ENCODE data around the gene DAPK1. TPM values are rescaled to one million over a fixed set of nuclear protein-coding genes. Genes with fewer than 3 reads are reported as not detected.

The DAPK1 gene
- total and polyA plus RNA-seq, 3 experiments from 2014 or later = 3.7 to 4.3 TPM; not detected in 1

- Histone ChIP-seq H3K36me3 (ENCODE audit: insufficient read depth, low read length) (no peaks in the 10 kb centered on the region), H3K4me1 (ENCODE audit: insufficient read depth, low read length) (no peaks in the 10 kb centered on the region), H3K4me3 (ENCODE audit: low read length) (no peak overlapping the region), H3K27ac (ENCODE audit: low read depth, low read length) (no peak overlapping the region), H3K27me3 (ENCODE audit: insufficient read depth, low read length, poor library complexity, severe bottlenecking) (no peaks in the 10 kb centered on the region), H3K9me3 (ENCODE audit: low read length) (no peaks in the 10 kb centered on the region)
- peaks cover 0 to 6% (median 0%) of the 10 kb centered on the region in 5 donors for H3K9me3 Mint-ChIP-seq
- no peaks in the 10 kb centered on the region for H3K4me1 Mint-ChIP-seq
- H3K27me3 Mint-ChIP-seq = peaks cover 3 to 4% of the 10 kb centered on the region in 2 donors
- H3K27ac Mint-ChIP-seq = no peak overlapping the region
- no peak overlapping the region for H3K4me3 Mint-ChIP-seq
- POLR2A ChIA-PET = no interaction called here
- CTCF ChIA-PET = no interaction called here
- DNase-seq = no peak
- no peaks in the 10 kb centered on the region for H3K36me3 Mint-ChIP-seq
These were observed 165.3 kb downstream of the DAPK1 start for GRCh38 chr9:87662808-87663528.

DNA sequence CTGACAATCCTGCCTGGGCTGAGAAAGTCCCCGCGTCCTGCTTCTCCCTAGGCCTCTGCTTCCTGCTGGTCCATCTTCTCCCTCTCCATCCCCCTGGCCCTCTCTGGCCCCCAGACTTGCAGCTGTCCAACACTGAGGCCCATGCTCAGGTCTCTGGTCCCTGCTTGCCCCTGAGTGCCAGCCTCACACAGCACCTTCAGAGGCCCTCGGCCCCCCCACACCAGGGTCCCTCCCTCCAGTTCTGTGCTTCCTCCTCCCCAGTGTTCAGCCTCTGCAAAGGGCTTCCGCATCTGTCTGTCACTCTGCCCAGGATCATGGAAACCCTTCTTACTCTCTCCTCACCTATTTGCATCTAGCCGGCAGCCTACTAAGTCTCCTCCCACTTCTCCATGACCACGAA is 165.9 kb downstream of the DAPK1 start:
- no peaks in the 10 kb centered on the region for H3K4me1 Mint-ChIP-seq
- Histone ChIP-seq H3K27me3 (ENCODE audit: insufficient read depth, low read length, poor library complexity, severe bottlenecking) (no peaks in the 10 kb centered on the region), H3K4me1 (ENCODE audit: insufficient read depth, low read length) (no peaks in the 10 kb centered on the region), H3K4me3 (ENCODE audit: low read length) (no peak overlapping the region), H3K36me3 (ENCODE audit: insufficient read depth, low read length) (no peaks in the 10 kb centered on the region), H3K9me3 (ENCODE audit: low read length) (no peaks in the 10 kb centered on the region), H3K27ac (ENCODE audit: low read depth, low read length) (no peak overlapping the region)
- H3K4me3 Mint-ChIP-seq = no peak overlapping the region
- DNase-seq = no peak
- ChIA-PET CTCF (no interaction called here), POLR2A (no interaction called here)
- no peak overlapping the region for H3K27ac Mint-ChIP-seq
- peaks cover 0 to 6% (median 0%) of the 10 kb centered on the region in 5 donors for H3K9me3 Mint-ChIP-seq
- H3K27me3 Mint-ChIP-seq = peaks cover 3 to 4% of the 10 kb centered on the region in 2 donors
- no peaks in the 10 kb centered on the region for H3K36me3 Mint-ChIP-seq

DNA sequence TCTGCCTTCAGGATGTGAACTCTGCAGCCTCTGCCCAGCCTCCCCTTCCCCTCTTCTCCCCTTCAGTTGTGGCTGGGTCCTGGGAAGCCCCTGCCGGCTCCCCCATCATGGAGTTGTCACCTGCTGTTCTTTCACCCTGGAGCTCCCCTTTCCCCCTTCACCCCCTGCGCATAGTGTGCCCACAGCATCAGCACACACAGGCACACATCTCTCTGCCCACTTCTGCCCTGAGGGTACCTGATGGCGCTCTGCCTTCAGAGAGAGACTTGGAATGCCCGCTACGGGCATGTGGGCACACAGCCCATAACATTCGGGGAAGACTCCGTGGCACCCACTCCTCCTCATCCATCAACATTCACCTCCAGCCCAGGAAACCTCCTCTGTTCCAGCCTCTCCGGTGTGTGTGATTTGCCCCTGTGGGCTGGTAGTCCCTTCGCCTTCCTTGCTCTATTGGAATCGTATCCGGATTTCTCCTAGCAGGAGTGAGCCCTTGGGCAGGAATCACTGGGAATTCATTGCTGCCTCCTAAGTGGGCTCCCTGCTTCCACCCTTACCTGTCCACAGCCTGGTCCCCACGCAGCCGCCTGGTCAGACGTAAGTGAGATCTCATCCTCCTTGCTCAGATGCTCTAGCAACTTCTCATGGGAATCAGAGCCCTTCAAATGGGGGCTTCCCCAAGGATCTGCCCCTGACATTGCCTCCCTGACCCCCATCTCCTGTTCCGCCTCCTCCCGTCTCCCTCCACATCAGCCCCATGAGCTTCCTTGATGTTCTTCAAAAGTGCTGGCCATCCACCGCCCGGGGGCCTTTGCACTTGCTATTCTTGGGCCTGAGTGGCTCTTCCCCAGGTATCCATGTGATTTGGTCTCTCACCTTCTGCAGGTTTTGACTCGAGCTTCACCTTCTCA is 166.7 kb downstream of the DAPK1 start:
- H3K9me3 Mint-ChIP-seq = peaks cover 0 to 6% (median 0%) of the 10 kb centered on the region in 5 donors
- H3K4me3 ChIP-seq (ENCODE audit: low read length) = no peak overlapping the region
- H3K4me1 Mint-ChIP-seq = no peaks in the 10 kb centered on the region
- H3K36me3 ChIP-seq (ENCODE audit: insufficient read depth, low read length) = no peaks in the 10 kb centered on the region
- H3K27ac Mint-ChIP-seq = no peak overlapping the region
- POLR2A ChIA-PET = no interaction called here
- H3K27me3 Mint-ChIP-seq = peaks cover 3 to 4% of the 10 kb centered on the region in 2 donors
- H3K27me3 ChIP-seq (ENCODE audit: insufficient read depth, low read length, poor library complexity, severe bottlenecking) = no peaks in the 10 kb centered on the region
- H3K4me3 Mint-ChIP-seq = no peak overlapping the region
- H3K9me3 ChIP-seq (ENCODE audit: low read length) = no peaks in the 10 kb centered on the region
- no peak for DNase-seq
- no peak overlapping the region for H3K27ac ChIP-seq (ENCODE audit: low read depth, low read length)
- no peaks in the 10 kb centered on the region for H3K36me3 Mint-ChIP-seq
- no peaks in the 10 kb centered on the region for H3K4me1 ChIP-seq (ENCODE audit: insufficient read depth, low read length)
- CTCF ChIA-PET = no interaction called here

DNA sequence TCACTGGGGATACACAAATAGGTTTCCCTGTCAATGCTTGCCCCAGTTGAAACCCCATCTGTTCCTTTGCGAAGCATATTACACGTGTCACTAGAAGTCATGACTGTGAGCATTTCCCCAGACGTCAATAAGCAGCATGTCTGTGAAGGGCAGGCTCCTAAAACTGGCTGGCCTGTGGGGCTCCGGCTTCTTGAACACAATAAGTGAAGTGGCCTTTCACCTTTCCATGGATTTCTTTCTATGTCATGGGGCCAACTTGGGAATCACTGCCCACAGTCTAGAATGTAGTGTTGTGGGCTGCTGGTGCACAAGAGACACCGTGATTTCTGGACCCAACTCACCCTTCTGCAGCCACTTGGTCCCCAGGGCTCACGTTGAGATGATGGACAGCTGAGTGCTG is 167.8 kb downstream of the DAPK1 start:
- DNase-seq = no peak
- H3K36me3 ChIP-seq (ENCODE audit: insufficient read depth, low read length) = no peaks in the 10 kb centered on the region
- H3K4me1 ChIP-seq (ENCODE audit: insufficient read depth, low read length) = no peaks in the 10 kb centered on the region
- Mint-ChIP-seq H3K36me3 (no peaks in the 10 kb centered on the region), H3K9me3 (peaks cover 0 to 6% (median 0%) of the 10 kb centered on the region in 5 donors), H3K27me3 (peaks cover 4 to 6% of the 10 kb centered on the region in 2 donors), H3K4me3 (no peak overlapping the region), H3K27ac (no peak overlapping the region), H3K4me1 (no peaks in the 10 kb centered on the region)
- H3K4me3 ChIP-seq (ENCODE audit: low read length) = no peak overlapping the region
- ChIA-PET CTCF (no interaction called here), POLR2A (no interaction called here)
- H3K9me3 ChIP-seq (ENCODE audit: low read length) = no peaks in the 10 kb centered on the region
- H3K27me3 ChIP-seq (ENCODE audit: insufficient read depth, low read length, poor library complexity, severe bottlenecking) = no peaks in the 10 kb centered on the region
- no peak overlapping the region for H3K27ac ChIP-seq (ENCODE audit: low read depth, low read length)

GRCh38 chr9:87667164-87667738 is 169.6 kb downstream of the DAPK1 start:
- Mint-ChIP-seq H3K4me1 (no peaks in the 10 kb centered on the region), H3K9me3 (peaks cover 0 to 6% (median 0%) of the 10 kb centered on the region in 5 donors), H3K4me3 (no peak overlapping the region), H3K36me3 (no peaks in the 10 kb centered on the region), H3K27me3 (peaks cover 4 to 6% of the 10 kb centered on the region in 2 donors), H3K27ac (no peak overlapping the region)
- Histone ChIP-seq H3K27ac (ENCODE audit: low read depth, low read length) (no peak overlapping the region), H3K4me3 (ENCODE audit: low read length) (no peak overlapping the region), H3K27me3 (ENCODE audit: insufficient read depth, low read length, poor library complexity, severe bottlenecking) (no peaks in the 10 kb centered on the region), H3K9me3 (ENCODE audit: low read length) (no peaks in the 10 kb centered on the region), H3K4me1 (ENCODE audit: insufficient read depth, low read length) (no peaks in the 10 kb centered on the region), H3K36me3 (ENCODE audit: insufficient read depth, low read length) (no peaks in the 10 kb centered on the region)
- no peak for DNase-seq
- CTCF ChIA-PET = no interaction called here
- POLR2A ChIA-PET = no interaction called here

GRCh38 chr9:87668222-87668621 is 170.6 kb downstream of the DAPK1 start:
- Mint-ChIP-seq H3K9me3 (peaks cover 0 to 4% (median 0%) of the 10 kb centered on the region in 5 donors), H3K27ac (no peak overlapping the region), H3K27me3 (peaks cover 8 to 10% of the 10 kb centered on the region in 2 donors), H3K4me1 (no peaks in the 10 kb centered on the region), H3K4me3 (no peak overlapping the region), H3K36me3 (no peaks in the 10 kb centered on the region)
- no peak for DNase-seq
- H3K4me3 ChIP-seq (ENCODE audit: low read length) = no peak overlapping the region
- no peaks in the 10 kb centered on the region for H3K27me3 ChIP-seq (ENCODE audit: insufficient read depth, low read length, poor library complexity, severe bottlenecking)
- no peak overlapping the region for H3K27ac ChIP-seq (ENCODE audit: low read depth, low read length)
- no peaks in the 10 kb centered on the region for H3K9me3 ChIP-seq (ENCODE audit: low read length)
- H3K36me3 ChIP-seq (ENCODE audit: insufficient read depth, low read length) = no peaks in the 10 kb centered on the region
- ChIA-PET CTCF (interaction anchor here (0.7 kb wide), 1 partner anchor 167 kb away, joined by 3 read pairs; no protein-coding TSS in a partner anchor), POLR2A (no interaction called here)
- H3K4me1 ChIP-seq (ENCODE audit: insufficient read depth, low read length) = no peaks in the 10 kb centered on the region

DNA sequence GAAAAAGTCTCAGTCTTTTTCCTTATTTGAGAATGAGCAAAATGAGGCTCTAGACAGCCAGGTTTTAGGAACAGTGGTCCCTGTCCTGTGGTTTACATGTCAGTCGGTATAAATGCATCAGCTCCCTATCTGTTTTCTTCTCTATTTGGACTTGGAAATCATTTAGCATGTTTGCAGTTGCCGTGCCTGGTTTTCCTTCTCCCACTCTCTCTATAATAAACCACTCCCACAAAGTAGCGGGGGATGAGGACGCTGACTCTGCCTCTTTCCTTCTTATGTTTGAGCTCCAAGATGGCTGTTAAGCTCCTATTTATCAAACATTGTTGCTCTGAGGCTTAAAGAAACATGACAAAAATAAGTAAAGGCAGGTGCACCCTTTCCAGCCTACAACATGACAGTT is 171.1 kb downstream of the DAPK1 start:
- no peaks in the 10 kb centered on the region for H3K27me3 ChIP-seq (ENCODE audit: insufficient read depth, low read length, poor library complexity, severe bottlenecking)
- POLR2A ChIA-PET = no interaction called here
- no peak overlapping the region for H3K27ac ChIP-seq (ENCODE audit: low read depth, low read length)
- no peak for DNase-seq
- no peak overlapping the region for H3K4me3 ChIP-seq (ENCODE audit: low read length)
- no peaks in the 10 kb centered on the region for H3K4me1 Mint-ChIP-seq
- H3K27me3 Mint-ChIP-seq = peaks cover 7 to 10% of the 10 kb centered on the region in 2 donors
- H3K4me1 ChIP-seq (ENCODE audit: insufficient read depth, low read length) = no peaks in the 10 kb centered on the region
- CTCF ChIA-PET = no interaction called here
- H3K4me3 Mint-ChIP-seq = no peak overlapping the region
- no peak overlapping the region for H3K27ac Mint-ChIP-seq
- no peaks in the 10 kb centered on the region for H3K36me3 Mint-ChIP-seq
- H3K36me3 ChIP-seq (ENCODE audit: insufficient read depth, low read length) = no peaks in the 10 kb centered on the region
- H3K9me3 ChIP-seq (ENCODE audit: low read length) = no peaks in the 10 kb centered on the region
- peaks cover 0 to 4% (median 0%) of the 10 kb centered on the region in 5 donors for H3K9me3 Mint-ChIP-seq

Data from CD8-positive, alpha-beta memory T cell (primary cell).